Sigmoid colon (tissue), 3 donors: ENCODE results near the gene SLC12A3.

Experiments
- CTCF ChIP-seq, 4 experiments: fragments of 450-650 bp in 3 of 4; fragments of 200-600 bp in 1 of 4; IDR thresholded peaks; one replicate each; pipeline ENCODE4 v1.5.1; 2016 to 2019; ENCODE audit warnings: antibody characterized with exemption in 4 of 4, mild to moderate bottlenecking in 3 of 4, moderate library complexity in 2 of 4
- POLR2A ChIP-seq, 2 donors: fragments of 450-650 bp; IDR thresholded peaks; one replicate each; pipeline ENCODE4 v1.6.1; 2016; ENCODE audit warnings: antibody characterized with exemption in 2 of 2, mild to moderate bottlenecking in 2 of 2, moderate library complexity in 2 of 2

GRCh38 chr16:56936491-56936890 lies 71.5 kb downstream of the SLC12A3 start:
- TF ChIP-seq CTCF (IDR thresholded peaks at IDR 0.05) (no peak), POLR2A (IDR thresholded peaks at IDR 0.05) (no peak)
